HepG2 (cell line): Measurements from ENCODE around the gene ZNF771. TPM values are rescaled to one million over a fixed set of nuclear protein-coding genes. Genes with fewer than 3 reads are reported as not detected.

Experiments used
- ARNTL ChIP-seq: sonication (generic); formaldehyde crosslinking; IDR thresholded peaks from 2 replicates; pipeline ENCODE4 v1.4.0; 2020; ENCODE audit warnings: mild to moderate bottlenecking, missing genetic modification reagents
- BCL6 ChIP-seq: IDR thresholded peaks from 2 replicates; pipeline ENCODE4 v1.6.1; 2016; ENCODE audit warnings: missing genetic modification reagents, missing compliant biosample characterization
- DBP ChIP-seq: sonication (generic); formaldehyde crosslinking; IDR thresholded peaks from 2 replicates; pipeline ENCODE4 v1.4.0; 2020; ENCODE audit warnings: missing genetic modification reagents; ENCODE audit errors: not compliant biosample characterization
- GZF1 ChIP-seq: sonication (generic); formaldehyde crosslinking; IDR thresholded peaks from 2 replicates; pipeline ENCODE4 v1.5.1; 2020; ENCODE audit warnings: mild to moderate bottlenecking, missing genetic modification reagents
- NFE2L1 ChIP-seq: sonication (generic); formaldehyde crosslinking; IDR thresholded peaks from 2 replicates; pipeline ENCODE4 v1.4.0; 2020; ENCODE audit warnings: missing genetic modification reagents, mild to moderate bottlenecking, borderline replicate concordance
- PREB ChIP-seq: sonication (generic); formaldehyde crosslinking; IDR thresholded peaks from 2 replicates; pipeline ENCODE4 v1.4.0; 2020; ENCODE audit warnings: missing genetic modification reagents
- PRMT3 ChIP-seq: sonication (generic); formaldehyde crosslinking; IDR thresholded peaks from 2 replicates; pipeline ENCODE4 v1.8.1; 2022; ENCODE audit warnings: low read depth, mild to moderate bottlenecking, moderate library complexity, missing genetic modification reagents, borderline replicate concordance
- SETDB1 ChIP-seq: sonication (generic); formaldehyde crosslinking; IDR thresholded peaks from 2 replicates; pipeline ENCODE4 v1.5.1; 2020; ENCODE audit warnings: missing genetic modification reagents, mild to moderate bottlenecking, borderline replicate concordance
- TBL1XR1 ChIP-seq: fragments of 150-350 bp; IDR thresholded peaks from 2 replicates; pipeline ENCODE4 v1.6.1; 2014; ENCODE audit warnings: borderline replicate concordance, low read length; ENCODE audit not compliant: partially characterized antibody
- TEF ChIP-seq: sonication (generic); formaldehyde crosslinking; IDR thresholded peaks from 2 replicates; pipeline ENCODE4 v1.5.0; 2020; ENCODE audit warnings: missing genetic modification reagents
- ZBTB33 ChIP-seq: sonication (generic); formaldehyde crosslinking; IDR thresholded peaks from 2 replicates; pipeline ENCODE4 v1.4.0; 2020; ENCODE audit warnings: missing genetic modification reagents
- ZBTB39 ChIP-seq: sonication (generic); formaldehyde crosslinking; IDR thresholded peaks from 2 replicates; pipeline ENCODE4 v1.5.0; 2020; ENCODE audit warnings: missing genetic modification reagents
- ZKSCAN5 ChIP-seq: sonication (generic); formaldehyde crosslinking; IDR thresholded peaks from 2 replicates; pipeline ENCODE4 v1.5.1; 2020; ENCODE audit warnings: mild to moderate bottlenecking, missing genetic modification reagents
- ZNF101 ChIP-seq: sonication (generic); formaldehyde crosslinking; IDR thresholded peaks from 2 replicates; pipeline ENCODE4 v1.4.0; 2020; ENCODE audit warnings: mild to moderate bottlenecking, low read depth, missing genetic modification reagents, borderline replicate concordance
- ZNF326 ChIP-seq: sonication (generic); formaldehyde crosslinking; IDR thresholded peaks from 2 replicates; pipeline ENCODE4 v1.4.0; 2020; ENCODE audit warnings: missing genetic modification reagents, borderline replicate concordance
- ZNF569 ChIP-seq: sonication (generic); formaldehyde crosslinking; IDR thresholded peaks from 2 replicates; pipeline ENCODE4 v1.5.0; 2020; ENCODE audit warnings: mild to moderate bottlenecking, missing genetic modification reagents, moderate library complexity, borderline replicate concordance
- ZNF776 ChIP-seq: sonication (generic); formaldehyde crosslinking; IDR thresholded peaks from 2 replicates; pipeline ENCODE4 v1.4.0; 2020; ENCODE audit warnings: mild to moderate bottlenecking, missing genetic modification reagents
- polyA plus RNA-seq, 8 experiments: library from polyadenylated mRNA; depleted of rRNA in 3 of 8; stranded (reverse) in 7 of 8; unstranded in 1 of 8; fragments of >200 nt; fragmentation: Illumina TruSeq in 4 of 8; extraction: Trizol in 4 of 8; gene quantifications; 2 replicates each; pipeline versions ENCODE4 v1.2.1 to v1.2.3, GENCODE V29; 2011 to 2016; ENCODE audit warnings: low read depth in 4 of 8, missing spikeins in 1 of 8, mixed read lengths in 1 of 8; ENCODE audit not compliant: insufficient read depth in 1 of 8
- total RNA-seq, 5 experiments: library from RNA; depleted of rRNA; stranded (reverse); fragments of >200 nt; fragmentation: Illumina TruSeq; extraction: Trizol; gene quantifications; 2 replicates each; pipeline ENCODE4 v1.2.3, GENCODE V29; 2016; ENCODE audit warnings: low read depth in 1 of 5

The ZNF771 gene
- total and polyA plus RNA-seq, 2 of the 13 experiments (the other 11 are each of a cell fraction or from before 2014, with no cell fraction given) = 5.0 to 11.8 TPM

GRCh38 chr16:30445408-30446202 lies 38.2 kb downstream of the ZNF771 start, which contains the start of gene SEPHS2 (continued):
- TF ChIP-seq PRMT3 (CRISPR knock-in tag) = peak; percentile 60; the same call in 1 of the 2 replicates
- no peak; the same call in 1 of the 2 replicates for TF ChIP-seq ZNF569 (CRISPR knock-in tag)
- TF ChIP-seq ZBTB39 (CRISPR knock-in tag) = no peak; the same call in 1 of the 2 replicates
- TF ChIP-seq NFE2L1 (CRISPR knock-in tag) = no peak
- TF ChIP-seq ARNTL (CRISPR knock-in tag) = peak; percentile 89
- no peak for TF ChIP-seq ZNF326 (CRISPR knock-in tag)
- 0 out of 2 replicates have a peak, but pooled peaks have one; percentile 52 for TF ChIP-seq ZNF101 (CRISPR knock-in tag)
- TF ChIP-seq GZF1 (CRISPR knock-in tag) = no peak
- TF ChIP-seq DBP = no peak
- no peak for TF ChIP-seq SETDB1 (CRISPR knock-in tag)
- no peak for TF ChIP-seq PREB (CRISPR knock-in tag)
- TF ChIP-seq ZBTB33 = 0 out of 2 replicates have a peak, but pooled peaks have one; percentile 51
- TF ChIP-seq ZNF776 (CRISPR knock-in tag) = peak; percentile 73; the same call in 1 of the 2 replicates
- TF ChIP-seq ZKSCAN5 (CRISPR knock-in tag) = no peak
- TF ChIP-seq TBL1XR1 = no peak
- TF ChIP-seq TEF (CRISPR knock-in tag) = no peak
- TF ChIP-seq BCL6 (CRISPR knock-in tag) = peak; percentile 58
